GM12865 (cell line): ENCODE measurements around the gene DAPK2.

Experiments used
- DNase-seq: peaks from one replicate; pipeline ENCODE4 v3.0.0; 2010; ENCODE audit warnings: low read depth
- H3K4me3 ChIP-seq: 2 replicates; pipeline ENCODE4 v1.5.1; 2011; ENCODE audit warnings: mild to moderate bottlenecking, low read depth, low read length, control low read depth
- CTCF ChIP-seq: IDR thresholded peaks from 2 replicates; pipeline ENCODE4 v1.5.1; 2011; ENCODE audit warnings: low read length, control low read depth, low read depth, inconsistent platforms; ENCODE audit not compliant: insufficient read depth; ENCODE audit errors: missing control alignments

Gene DAPK2

GRCh38 chr15:63860555-63860954 lies 185.7 kb downstream of the DAPK2 start:
- DNase-seq, result no peak
- TF ChIP-seq CTCF, result no peak
- no peak overlapping the region for H3K4me3 ChIP-seq

- H3K4me3 ChIP-seq, result no peak overlapping the region
- DNase-seq, result peak; percentile 53
- no peak for TF ChIP-seq CTCF
Measured at GRCh38 chr15:63860155-63860554, 186.1 kb downstream of the DAPK2 start.

GRCh38 chr15:63858881-63859280 lies 187.4 kb downstream of the DAPK2 start:
- no peak for DNase-seq

GRCh38 chr15:63858448-63858847 lies 187.8 kb downstream of the DAPK2 start:
- TF ChIP-seq CTCF, result no peak
- DNase-seq, result no peak
- no peak overlapping the region for H3K4me3 ChIP-seq

More at GRCh38 chr15:63858881-63859280, 187.4 kb downstream of the DAPK2 start:
- TF ChIP-seq CTCF, result no peak
- H3K4me3 ChIP-seq, result no peak overlapping the region

GRCh38 chr15:63857461-63857856 lies 188.8 kb downstream of the DAPK2 start:
- no peak for DNase-seq
- H3K4me3 ChIP-seq, result no peak overlapping the region
- TF ChIP-seq CTCF, result no peak
